ENCODE results near the gene NR5A1.

GRCh38 chr9:124470726-124471125 lies 36.5 kb downstream of the NR5A1 start:
- TF ChIP-seq CTCF (IDR thresholded peaks at IDR 0.05 in 2 of 3, conservative IDR thresholded peaks at IDR 0.05 in 1 of 3; ENCODE audit: control insufficient read depth in 2 of 3, extremely low read depth in 1 of 3, insufficient read depth in 1 of 3, low read depth in 3 of 3, low read length in 3 of 3) (no peak), ZBTB33 (IDR thresholded peaks at IDR 0.05) (no peak), FOS (IDR thresholded peaks at IDR 0.05; ENCODE audit: borderline replicate concordance, extremely low read depth, insufficient read length) (no peak), JUNB (IDR thresholded peaks at IDR 0.05) (no peak), CBX5 (IDR thresholded peaks at IDR 0.05; ENCODE audit: low read depth) (no peak)
